ENCODE data around the gene KCNAB1. TPM values are rescaled to one million over a fixed set of nuclear protein-coding genes. Genes with fewer than 3 reads are reported as not detected.

The KCNAB1 gene
- total and polyA plus RNA-seq, 2 donors (not counting 3 experiments of a cell fraction or from before 2014, with no cell fraction given), result 0.21 TPM; not detected in 1

GRCh38 chr3:156404217-156404616, 283.8 kb downstream of the KCNAB1 start:
- Histone ChIP-seq H4K20me1 (replicated peaks; ENCODE audit: control insufficient read depth, extremely low read depth, insufficient read depth, low read length) (no peaks in the 10 kb centered on the region), H3K27me3 (ENCODE audit: control insufficient read depth in 2 of 2, insufficient read depth in 2 of 2, low read length in 2 of 2) (no peaks in the 10 kb centered on the region), H3K9me3 (replicated peaks; ENCODE audit: control insufficient read depth, insufficient read depth, low read length) (no peaks in the 10 kb centered on the region), H3K27ac (ENCODE audit: insufficient read depth, low read depth, low read length) (no peak overlapping the region), H3K4me2 (ENCODE audit: insufficient read depth, low read length) (no peak overlapping the region), H3K36me3 (ENCODE audit: control insufficient read depth in 2 of 2, extremely low read depth in 1 of 2, insufficient read depth in 2 of 2, low read length in 2 of 2) (no peaks in the 10 kb centered on the region), H3K9ac (replicated peaks; ENCODE audit: extremely low read depth, insufficient read depth, low read length) (no peak overlapping the region), H3K4me3 (replicated peaks in 1 of 3; ENCODE audit: insufficient read depth in 1 of 3, low read depth in 1 of 3, low read length in 3 of 3) (no peak overlapping the region), H3K79me2 (ENCODE audit: control insufficient read depth, insufficient read depth, low read length) (no peaks in the 10 kb centered on the region), H2AFZ (ENCODE audit: low read depth, low read length) (no peak overlapping the region), H3K4me1 (ENCODE audit: control insufficient read depth, extremely low read depth, insufficient read depth, low read length) (no peaks in the 10 kb centered on the region), H3K9me1 (replicated peaks; ENCODE audit: control insufficient read depth, extremely low read depth, insufficient read depth, low read length) (no peaks in the 10 kb centered on the region)
- dilution Hi-C loops (cut with MboI; ENCODE audit: extremely low pct_ligation_motif_present, low sequenced_read_pairs) (no loop called here), intact Hi-C loops (cut with micrococcal nuclease) (no loop called here)
- POLR2A ChIA-PET, result no interaction called here
- no peak for FAIRE-seq
- CTCF ChIA-PET, result interaction anchor here (1.1 to 2.1 kb wide), 3 partner anchors 21 to 106 kb away, joined by 4 to 12 read pairs (median 5); no protein-coding TSS in a partner anchor
- DNase-seq (ENCODE audit: low read depth, low spot score), result peak; percentile 4
- TF ChIP-seq MYC (IDR thresholded peaks at IDR 0.05; ENCODE audit: low read depth, low read length) (no peak), GATA2 (IDR thresholded peaks at IDR 0.05; ENCODE audit: insufficient read depth, insufficient read length, low read depth, low read length) (no peak), JUN (IDR thresholded peaks at IDR 0.05; ENCODE audit: borderline replicate concordance, insufficient read depth, insufficient read length, low read depth) (no peak), POLR2AphosphoS5 (IDR thresholded peaks at IDR 0.05; ENCODE audit: insufficient read depth, low read depth, low read length) (no peak), EZH2 (IDR thresholded peaks at IDR 0.05; ENCODE audit: borderline replicate concordance, low read depth, low read length, severe bottlenecking) (no peak), POLR2A (IDR thresholded peaks at IDR 0.05; ENCODE audit: low read depth, low read length) (no peak)
- TF ChIP-seq, protein P1, sequence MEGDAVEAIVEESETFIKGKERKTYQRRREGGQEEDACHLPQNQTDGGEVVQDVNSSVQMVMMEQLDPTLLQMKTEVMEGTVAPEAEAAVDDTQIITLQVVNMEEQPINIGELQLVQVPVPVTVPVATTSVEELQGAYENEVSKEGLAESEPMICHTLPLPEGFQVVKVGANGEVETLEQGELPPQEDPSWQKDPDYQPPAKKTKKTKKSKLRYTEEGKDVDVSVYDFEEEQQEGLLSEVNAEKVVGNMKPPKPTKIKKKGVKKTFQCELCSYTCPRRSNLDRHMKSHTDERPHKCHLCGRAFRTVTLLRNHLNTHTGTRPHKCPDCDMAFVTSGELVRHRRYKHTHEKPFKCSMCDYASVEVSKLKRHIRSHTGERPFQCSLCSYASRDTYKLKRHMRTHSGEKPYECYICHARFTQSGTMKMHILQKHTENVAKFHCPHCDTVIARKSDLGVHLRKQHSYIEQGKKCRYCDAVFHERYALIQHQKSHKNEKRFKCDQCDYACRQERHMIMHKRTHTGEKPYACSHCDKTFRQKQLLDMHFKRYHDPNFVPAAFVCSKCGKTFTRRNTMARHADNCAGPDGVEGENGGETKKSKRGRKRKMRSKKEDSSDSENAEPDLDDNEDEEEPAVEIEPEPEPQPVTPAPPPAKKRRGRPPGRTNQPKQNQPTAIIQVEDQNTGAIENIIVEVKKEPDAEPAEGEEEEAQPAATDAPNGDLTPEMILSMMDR (IDR thresholded peaks at IDR 0.05; ENCODE audit: extremely low read depth in 1 of 2, insufficient read depth in 1 of 2, low read depth in 1 of 2, low read length in 2 of 2), result no peak
- TF ChIP-seq, protein P2, sequence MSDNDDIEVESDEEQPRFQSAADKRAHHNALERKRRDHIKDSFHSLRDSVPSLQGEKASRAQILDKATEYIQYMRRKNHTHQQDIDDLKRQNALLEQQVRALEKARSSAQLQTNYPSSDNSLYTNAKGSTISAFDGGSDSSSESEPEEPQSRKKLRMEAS (IDR thresholded peaks at IDR 0.05; ENCODE audit: insufficient read depth, insufficient read length), result no peak
- BruUV-seq (replicated peaks), result no TSS peak

Data from endothelial cell of umbilical vein (primary cell).